Loucy (cell line): ENCODE data around the gene CADM2.

Experiments
- H2AFZ ChIP-seq: fragments of 200-600 bp; sonication (generic); 2 replicates; pipeline ENCODE4 v1.6.0; 2016; ENCODE audit warnings: antibody characterized with exemption, mild to moderate bottlenecking, low read length, moderate library complexity
- H3F3A ChIP-seq: fragments of 200-600 bp; 2 replicates; pipeline ENCODE4 v1.6.0; 2016; ENCODE audit warnings: antibody characterized with exemption, low read depth, mild to moderate bottlenecking
- H3K27me3 ChIP-seq: fragments of 200-600 bp; sonication (generic); 2 replicates; pipeline ENCODE4 v1.6.1; 2014; ENCODE audit warnings: low read length, mild to moderate bottlenecking; ENCODE audit not compliant: insufficient read depth, poor library complexity, severe bottlenecking
- H3K36me3 ChIP-seq: fragments of 200-600 bp; sonication (generic); 2 replicates; pipeline ENCODE4 v1.6.1; 2016; ENCODE audit warnings: low read length; ENCODE audit not compliant: insufficient read depth
- H3K4me1 ChIP-seq: fragments of 200-600 bp; sonication (generic); 2 replicates; pipeline ENCODE4 v1.5.1; 2014; ENCODE audit warnings: low read length, mild to moderate bottlenecking; ENCODE audit not compliant: insufficient read depth, poor library complexity, severe bottlenecking
- H3K4me2 ChIP-seq: fragments of 200-600 bp; sonication (generic); 2 replicates; pipeline ENCODE4 v1.6.0; 2014; ENCODE audit warnings: antibody characterized with exemption, low read length, low read depth, mild to moderate bottlenecking; ENCODE audit not compliant: poor library complexity, severe bottlenecking
- H3K4me3 ChIP-seq: fragments of 200-600 bp; sonication (generic); 2 replicates; pipeline ENCODE4 v1.5.1; 2014; ENCODE audit warnings: low read length, mild to moderate bottlenecking, mixed read lengths; ENCODE audit not compliant: poor library complexity, severe bottlenecking
- H3K79me2 ChIP-seq: fragments of 200-600 bp; sonication (generic); 2 replicates; pipeline ENCODE4 v1.6.1; 2014; ENCODE audit warnings: low read length; ENCODE audit not compliant: insufficient read depth
- H3K9ac ChIP-seq: fragments of 200-600 bp; sonication (generic); 2 replicates; pipeline ENCODE4 v1.6.0; 2014; ENCODE audit warnings: mild to moderate bottlenecking, low read depth, low read length, moderate library complexity; ENCODE audit not compliant: poor library complexity, severe bottlenecking
- H3K9me2 ChIP-seq: fragments of 200-600 bp; sonication (generic); replicated peaks from 2 replicates; pipeline ENCODE4 v1.6.1; 2016; ENCODE audit warnings: low read depth, low read length, mixed read lengths
- H3K9me3 ChIP-seq: fragments of 200-600 bp; sonication (generic); 2 replicates; pipeline ENCODE4 v1.6.1; 2014; ENCODE audit warnings: mild to moderate bottlenecking, antibody characterized with exemption, low read length, low read depth; ENCODE audit not compliant: insufficient read depth
- H4K20me1 ChIP-seq: fragments of 200-600 bp; sonication (generic); 2 replicates; pipeline ENCODE4 v1.6.0; 2014; ENCODE audit warnings: antibody characterized with exemption, low read length, mild to moderate bottlenecking; ENCODE audit not compliant: insufficient read depth, poor library complexity, severe bottlenecking
- EZH2phosphoT487 ChIP-seq: fragments of 200-600 bp; IDR thresholded peaks from 2 replicates; pipeline ENCODE4 v1.6.1; 2018; ENCODE audit warnings: antibody characterized with exemption, mild to moderate bottlenecking, moderate library complexity, borderline replicate concordance
- TF ChIP-seq, protein P1 (sequence below): fragments of 200-600 bp; sonication (generic); conservative IDR thresholded peaks from 2 replicates; pipeline ENCODE4 v1.5.1; 2014; ENCODE audit warnings: mild to moderate bottlenecking, antibody characterized with exemption, low read length

The CADM2 gene

DNA sequence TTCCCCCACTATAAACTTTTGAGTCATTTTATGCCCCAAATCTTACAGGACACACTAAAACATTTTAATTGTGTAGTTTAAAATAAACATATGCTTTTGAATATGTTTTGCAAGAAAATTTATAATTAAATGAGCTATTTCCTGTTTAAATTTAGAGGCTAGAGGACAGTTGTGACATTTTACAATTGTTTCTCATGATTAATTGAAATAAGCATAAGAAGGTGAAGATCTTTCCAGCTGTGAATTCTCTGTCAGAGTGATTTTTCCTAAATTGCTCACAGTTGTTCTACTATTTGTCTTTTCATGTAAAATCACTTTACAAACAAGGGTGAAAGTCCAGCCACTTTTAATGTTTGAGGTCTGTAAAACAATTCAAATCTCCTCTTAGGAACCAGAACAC lies 892.3 kb downstream of the CADM2 start:
- no peaks in the 10 kb centered on the region for H3K4me1 ChIP-seq
- H3K4me3 ChIP-seq: no peak overlapping the region
- no peaks in the 10 kb centered on the region for H3F3A ChIP-seq
- H3K9ac ChIP-seq: no peak overlapping the region
- no peaks in the 10 kb centered on the region for H3K79me2 ChIP-seq
- H2AFZ ChIP-seq: no peak overlapping the region
- no peaks in the 10 kb centered on the region for H3K27me3 ChIP-seq
- H3K4me2 ChIP-seq: no peak overlapping the region
- no peaks in the 10 kb centered on the region for H3K36me3 ChIP-seq
- no peaks in the 10 kb centered on the region for H3K9me2 ChIP-seq
- no peaks in the 10 kb centered on the region for H3K9me3 ChIP-seq
- TF ChIP-seq EZH2phosphoT487: no peak
- TF ChIP-seq, protein P1, sequence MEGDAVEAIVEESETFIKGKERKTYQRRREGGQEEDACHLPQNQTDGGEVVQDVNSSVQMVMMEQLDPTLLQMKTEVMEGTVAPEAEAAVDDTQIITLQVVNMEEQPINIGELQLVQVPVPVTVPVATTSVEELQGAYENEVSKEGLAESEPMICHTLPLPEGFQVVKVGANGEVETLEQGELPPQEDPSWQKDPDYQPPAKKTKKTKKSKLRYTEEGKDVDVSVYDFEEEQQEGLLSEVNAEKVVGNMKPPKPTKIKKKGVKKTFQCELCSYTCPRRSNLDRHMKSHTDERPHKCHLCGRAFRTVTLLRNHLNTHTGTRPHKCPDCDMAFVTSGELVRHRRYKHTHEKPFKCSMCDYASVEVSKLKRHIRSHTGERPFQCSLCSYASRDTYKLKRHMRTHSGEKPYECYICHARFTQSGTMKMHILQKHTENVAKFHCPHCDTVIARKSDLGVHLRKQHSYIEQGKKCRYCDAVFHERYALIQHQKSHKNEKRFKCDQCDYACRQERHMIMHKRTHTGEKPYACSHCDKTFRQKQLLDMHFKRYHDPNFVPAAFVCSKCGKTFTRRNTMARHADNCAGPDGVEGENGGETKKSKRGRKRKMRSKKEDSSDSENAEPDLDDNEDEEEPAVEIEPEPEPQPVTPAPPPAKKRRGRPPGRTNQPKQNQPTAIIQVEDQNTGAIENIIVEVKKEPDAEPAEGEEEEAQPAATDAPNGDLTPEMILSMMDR: no peak
- no peaks in the 10 kb centered on the region for H4K20me1 ChIP-seq

DNA sequence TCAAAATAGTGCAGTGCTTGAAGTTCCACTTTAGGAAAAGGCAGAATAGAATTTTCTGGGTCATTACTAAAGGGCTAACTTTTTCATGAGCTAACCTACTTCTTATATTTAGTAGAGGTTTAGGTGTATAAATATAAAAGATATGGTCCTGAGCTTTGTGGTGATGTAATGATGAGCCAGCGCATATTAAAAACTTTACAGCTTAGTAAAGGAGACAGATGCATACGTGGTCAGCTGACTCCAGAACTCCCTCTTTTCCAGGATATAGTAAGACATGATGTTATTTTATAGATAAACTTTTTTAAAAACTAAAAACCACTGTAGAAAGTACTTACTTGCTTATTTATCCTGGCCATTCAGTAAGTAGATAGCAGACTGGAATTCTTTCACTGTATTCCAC lies 895.0 kb downstream of the CADM2 start:
- Histone ChIP-seq H2AFZ (no peak overlapping the region), H3K9me2 (no peaks in the 10 kb centered on the region), H3K9ac (no peak overlapping the region), H3K27me3 (no peaks in the 10 kb centered on the region), H3K9me3 (no peaks in the 10 kb centered on the region), H4K20me1 (no peaks in the 10 kb centered on the region), H3K4me1 (no peaks in the 10 kb centered on the region), H3K4me3 (no peak overlapping the region), H3K79me2 (no peaks in the 10 kb centered on the region), H3F3A (no peaks in the 10 kb centered on the region), H3K4me2 (no peak overlapping the region), H3K36me3 (no peaks in the 10 kb centered on the region)
- TF ChIP-seq, protein P1: no peak
- no peak for TF ChIP-seq EZH2phosphoT487

DNA sequence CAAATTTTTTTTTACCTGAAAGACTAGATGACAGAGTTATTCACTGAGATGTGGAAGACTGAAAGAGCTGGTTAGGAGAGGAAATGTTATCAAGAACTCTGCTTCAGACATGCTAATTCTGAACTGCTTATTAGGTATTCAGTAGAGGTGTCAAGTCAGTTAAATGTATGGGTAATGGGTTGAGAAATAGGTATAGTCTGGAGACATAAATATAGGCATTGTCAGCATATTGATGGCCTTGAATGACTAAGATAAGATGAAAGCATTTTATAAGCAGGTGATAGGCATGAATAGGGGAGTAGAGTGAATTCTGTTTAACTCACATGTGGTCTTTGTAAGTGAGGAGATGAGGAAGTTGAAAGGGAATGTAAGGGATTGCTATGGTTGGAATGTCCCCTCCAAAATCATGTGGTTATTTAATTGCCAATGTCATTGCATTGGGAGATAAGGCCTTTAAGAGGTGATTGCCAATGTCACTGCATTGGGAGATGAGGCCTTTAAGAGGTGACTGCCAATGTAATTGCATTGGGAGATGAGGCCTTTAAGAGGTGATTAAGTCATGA lies 904.2 kb downstream of the CADM2 start:
- Histone ChIP-seq H3K9me2 (no peaks in the 10 kb centered on the region), H3K79me2 (no peaks in the 10 kb centered on the region), H3K4me2 (no peak overlapping the region), H3K4me1 (no peaks in the 10 kb centered on the region), H3K9me3 (no peaks in the 10 kb centered on the region), H2AFZ (no peak overlapping the region), H3K27me3 (no peaks in the 10 kb centered on the region), H3K9ac (no peak overlapping the region), H3F3A (no peaks in the 10 kb centered on the region), H3K4me3 (no peak overlapping the region), H3K36me3 (no peaks in the 10 kb centered on the region), H4K20me1 (no peaks in the 10 kb centered on the region)
- TF ChIP-seq, protein P1: no peak
- TF ChIP-seq EZH2phosphoT487: no peak
